HUES6 (cell line): ENCODE results near the gene HS3ST2.
A peak's percentile ranks its signal among the peaks of the same experiment; 100 is the strongest.

Experiments used
- H3K27ac ChIP-seq: 2 replicates; pipeline ENCODE4 v1.7.0; 2013; ENCODE audit warnings: low read depth, mild to moderate bottlenecking, low read length, inconsistent platforms
- H3K27me3 ChIP-seq: 2 replicates; pipeline ENCODE4 v1.6.1; 2013; ENCODE audit warnings: low read length; ENCODE audit not compliant: control insufficient read depth, insufficient read depth
- H3K36me3 ChIP-seq: 2 replicates; pipeline ENCODE4 v1.6.1; 2013; ENCODE audit warnings: low read length; ENCODE audit not compliant: control insufficient read depth, insufficient read depth
- H3K4me1 ChIP-seq: 2 replicates; pipeline ENCODE4 v1.6.1; 2013; ENCODE audit warnings: low read length; ENCODE audit not compliant: control insufficient read depth, insufficient read depth
- H3K4me3 ChIP-seq: 2 replicates; pipeline ENCODE4 v1.5.1; 2013; ENCODE audit warnings: low read depth, low read length
- H3K9ac ChIP-seq: one replicate; pipeline ENCODE4 v1.6.1; 2013; ENCODE audit warnings: mild to moderate bottlenecking, low read length
- H3K9me3 ChIP-seq: 2 replicates; pipeline ENCODE4 v1.6.1; 2013; ENCODE audit warnings: low read depth, low read length; ENCODE audit not compliant: control insufficient read depth, insufficient read depth

HS3ST2 gene

GRCh38 chr16:22849517-22849916, 35.6 kb downstream of the HS3ST2 start:
- no peaks in the 10 kb centered on the region for H3K36me3 ChIP-seq
- no peaks in the 10 kb centered on the region for H3K27me3 ChIP-seq
- H3K9me3 ChIP-seq = no peaks in the 10 kb centered on the region
- H3K27ac ChIP-seq = no peak overlapping the region
- peaks cover 5% of the 10 kb centered on the region; the same call in 1 of the 2 replicates for H3K4me1 ChIP-seq
- no peak overlapping the region for H3K9ac ChIP-seq
- H3K4me3 ChIP-seq = no peak overlapping the region

GRCh38 chr16:22855231-22855630, 41.3 kb downstream of the HS3ST2 start:
- Histone ChIP-seq H3K4me1 (peaks cover 8% of the 10 kb centered on the region), H3K27ac (no peak overlapping the region), H3K9me3 (no peaks in the 10 kb centered on the region), H3K27me3 (no peaks in the 10 kb centered on the region), H3K4me3 (no peak overlapping the region), H3K9ac (no peak overlapping the region), H3K36me3 (no peaks in the 10 kb centered on the region)

GRCh38 chr16:22857296-22858025, 43.5 kb downstream of the HS3ST2 start:
- H3K36me3 ChIP-seq = no peaks in the 10 kb centered on the region
- no peak overlapping the region for H3K9ac ChIP-seq
- H3K4me3 ChIP-seq = no peak overlapping the region
- H3K9me3 ChIP-seq = 0 out of 2 replicates have a peak, but pooled peaks cover 5% of the 10 kb centered on the region
- no peaks in the 10 kb centered on the region for H3K27me3 ChIP-seq
- H3K4me1 ChIP-seq = peaks cover 8% of the 10 kb centered on the region
- no peak overlapping the region for H3K27ac ChIP-seq

- 0 out of 2 replicates have a peak, but pooled peaks cover 5% of the 10 kb centered on the region for H3K9me3 ChIP-seq
- H3K27me3 ChIP-seq = no peaks in the 10 kb centered on the region
- H3K36me3 ChIP-seq = no peaks in the 10 kb centered on the region
- peak overlapping the region; percentile 48 for H3K9ac ChIP-seq
- H3K27ac ChIP-seq = peak overlapping the region; percentile 56
- peaks cover 8% of the 10 kb centered on the region for H3K4me1 ChIP-seq
- H3K4me3 ChIP-seq = no peak overlapping the region
Measured at GRCh38 chr16:22859925-22860324, 46.0 kb downstream of the HS3ST2 start.

GRCh38 chr16:22861580-22861979, 47.6 kb downstream of the HS3ST2 start:
- Histone ChIP-seq H3K9me3 (0 out of 2 replicates have a peak, but pooled peaks cover 5% of the 10 kb centered on the region), H3K27me3 (no peaks in the 10 kb centered on the region), H3K4me1 (peaks cover 8% of the 10 kb centered on the region), H3K9ac (no peak overlapping the region), H3K4me3 (no peak overlapping the region), H3K36me3 (no peaks in the 10 kb centered on the region), H3K27ac (no peak overlapping the region)

- H3K27me3 ChIP-seq = no peaks in the 10 kb centered on the region
- H3K36me3 ChIP-seq = no peaks in the 10 kb centered on the region
- no peak overlapping the region for H3K4me3 ChIP-seq
- H3K9ac ChIP-seq = no peak overlapping the region
- H3K9me3 ChIP-seq = 0 out of 2 replicates have a peak, but pooled peaks cover 5% of the 10 kb centered on the region
- H3K27ac ChIP-seq = no peak overlapping the region
- H3K4me1 ChIP-seq = peaks cover 8% of the 10 kb centered on the region
Measured at GRCh38 chr16:22862046-22862445, 48.1 kb downstream of the HS3ST2 start.

- Histone ChIP-seq H3K4me1 (peaks cover 4% of the 10 kb centered on the region), H3K4me3 (no peak overlapping the region), H3K9ac (no peak overlapping the region), H3K9me3 (0 out of 2 replicates have a peak, but pooled peaks cover 5% of the 10 kb centered on the region), H3K36me3 (no peaks in the 10 kb centered on the region), H3K27me3 (no peaks in the 10 kb centered on the region), H3K27ac (no peak overlapping the region)
Measured at GRCh38 chr16:22864375-22864774, 50.4 kb downstream of the HS3ST2 start.

- H3K27me3 ChIP-seq = no peaks in the 10 kb centered on the region
- H3K9me3 ChIP-seq = no peaks in the 10 kb centered on the region
- H3K4me3 ChIP-seq = no peak overlapping the region
- no peaks in the 10 kb centered on the region for H3K36me3 ChIP-seq
- H3K9ac ChIP-seq = no peak overlapping the region
- H3K27ac ChIP-seq = no peak overlapping the region
- H3K4me1 ChIP-seq = no peaks in the 10 kb centered on the region
Measured at GRCh38 chr16:22868593-22869224, 54.7 kb downstream of the HS3ST2 start.

- H3K4me1 ChIP-seq = no peaks in the 10 kb centered on the region
- no peaks in the 10 kb centered on the region for H3K27me3 ChIP-seq
- H3K27ac ChIP-seq = no peak overlapping the region
- H3K4me3 ChIP-seq = no peak overlapping the region
- no peaks in the 10 kb centered on the region for H3K36me3 ChIP-seq
- H3K9me3 ChIP-seq = no peaks in the 10 kb centered on the region
- no peak overlapping the region for H3K9ac ChIP-seq
Measured at GRCh38 chr16:22871861-22872260, 57.9 kb downstream of the HS3ST2 start.

- Histone ChIP-seq H3K27me3 (0 out of 2 replicates have a peak, but pooled peaks cover 3% of the 10 kb centered on the region), H3K9ac (no peak overlapping the region), H3K4me1 (no peaks in the 10 kb centered on the region), H3K36me3 (no peaks in the 10 kb centered on the region), H3K27ac (no peak overlapping the region), H3K4me3 (no peak overlapping the region), H3K9me3 (no peaks in the 10 kb centered on the region)
Measured at GRCh38 chr16:22874394-22874793, 60.4 kb downstream of the HS3ST2 start.

- Histone ChIP-seq H3K36me3 (no peaks in the 10 kb centered on the region), H3K9ac (no peak overlapping the region), H3K4me1 (no peaks in the 10 kb centered on the region), H3K27ac (no peak overlapping the region), H3K9me3 (no peaks in the 10 kb centered on the region), H3K27me3 (peaks cover 12% of the 10 kb centered on the region), H3K4me3 (no peak overlapping the region)
Measured at GRCh38 chr16:22878955-22879354, 65.0 kb downstream of the HS3ST2 start.
